Measurements from ENCODE around the gene CBARP.
"Not testable (repeated sequence)": the region's sequence is repeated elsewhere in the genome, so short reads cannot be mapped to it uniquely, and the experiment has no call there.

Gene CBARP

DNA sequence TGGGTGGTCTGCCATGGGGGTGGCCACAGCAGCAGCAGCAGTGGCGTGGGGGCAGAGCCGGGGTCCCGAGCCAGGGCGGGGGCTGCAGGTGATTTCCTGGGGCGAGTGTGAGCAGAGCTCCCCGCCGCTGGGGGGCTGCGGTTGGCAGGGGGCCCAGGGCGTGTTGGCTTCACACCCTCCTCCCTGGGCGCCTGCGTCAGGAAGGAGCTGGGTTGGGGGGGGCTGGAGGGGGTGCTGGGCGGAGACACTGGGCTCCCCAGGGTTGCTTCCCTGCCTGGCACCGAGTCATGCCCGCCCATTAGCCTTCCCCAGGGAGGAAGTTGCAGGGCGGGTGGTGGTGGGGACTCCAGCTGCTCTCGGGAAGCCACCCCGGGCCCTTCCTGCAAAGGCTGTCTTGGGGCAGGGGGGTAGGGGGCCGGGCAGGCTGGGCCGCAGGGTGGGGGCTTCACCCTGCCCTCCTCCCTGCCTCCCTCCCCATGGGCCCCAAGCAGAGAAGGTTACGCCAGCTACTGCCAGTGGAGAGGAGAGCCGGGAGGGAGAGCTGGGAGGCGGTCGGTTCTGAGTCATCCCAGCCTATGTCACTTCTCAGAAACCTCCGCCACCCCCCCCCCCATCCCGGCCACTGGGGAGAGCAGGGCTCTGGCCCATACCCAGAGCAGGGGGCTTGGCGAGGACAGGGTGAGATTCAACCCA is 15.2 kb upstream of the CBARP start:
- DNase-seq (ENCODE audit: low read depth, low spot score) = no peak

DNA sequence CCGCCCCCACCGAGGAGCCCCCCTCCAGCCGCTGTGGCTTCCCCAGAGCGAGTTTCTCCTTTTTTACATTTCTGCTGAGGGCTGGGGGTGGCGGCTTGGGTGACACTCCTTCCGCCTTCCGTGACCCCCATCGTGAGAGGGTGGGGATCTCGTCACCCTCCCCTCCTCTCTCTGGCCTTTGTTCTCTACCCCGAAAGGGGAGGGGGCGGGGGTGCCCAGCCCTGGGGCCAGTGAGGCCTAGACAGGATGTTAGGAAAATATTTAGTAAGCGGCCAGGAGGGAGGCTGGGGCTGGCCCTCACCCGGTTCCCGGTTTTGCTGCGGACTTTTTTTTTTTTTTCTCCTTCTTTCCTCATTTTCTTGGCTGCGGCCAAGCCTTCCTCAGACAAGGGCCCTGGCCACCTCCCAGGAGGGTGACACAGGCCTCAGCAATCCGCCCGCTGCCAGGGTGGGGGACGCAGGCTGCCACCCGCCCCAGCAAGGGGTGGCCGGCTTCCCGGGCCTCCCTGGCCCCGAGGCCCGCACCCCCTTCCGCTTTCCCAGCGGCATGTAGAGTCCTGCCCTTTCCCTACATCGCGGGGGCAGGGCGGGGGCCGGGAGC is 14.5 kb upstream of the CBARP start:
- no peak for DNase-seq (ENCODE audit: low read depth, low spot score)

DNA sequence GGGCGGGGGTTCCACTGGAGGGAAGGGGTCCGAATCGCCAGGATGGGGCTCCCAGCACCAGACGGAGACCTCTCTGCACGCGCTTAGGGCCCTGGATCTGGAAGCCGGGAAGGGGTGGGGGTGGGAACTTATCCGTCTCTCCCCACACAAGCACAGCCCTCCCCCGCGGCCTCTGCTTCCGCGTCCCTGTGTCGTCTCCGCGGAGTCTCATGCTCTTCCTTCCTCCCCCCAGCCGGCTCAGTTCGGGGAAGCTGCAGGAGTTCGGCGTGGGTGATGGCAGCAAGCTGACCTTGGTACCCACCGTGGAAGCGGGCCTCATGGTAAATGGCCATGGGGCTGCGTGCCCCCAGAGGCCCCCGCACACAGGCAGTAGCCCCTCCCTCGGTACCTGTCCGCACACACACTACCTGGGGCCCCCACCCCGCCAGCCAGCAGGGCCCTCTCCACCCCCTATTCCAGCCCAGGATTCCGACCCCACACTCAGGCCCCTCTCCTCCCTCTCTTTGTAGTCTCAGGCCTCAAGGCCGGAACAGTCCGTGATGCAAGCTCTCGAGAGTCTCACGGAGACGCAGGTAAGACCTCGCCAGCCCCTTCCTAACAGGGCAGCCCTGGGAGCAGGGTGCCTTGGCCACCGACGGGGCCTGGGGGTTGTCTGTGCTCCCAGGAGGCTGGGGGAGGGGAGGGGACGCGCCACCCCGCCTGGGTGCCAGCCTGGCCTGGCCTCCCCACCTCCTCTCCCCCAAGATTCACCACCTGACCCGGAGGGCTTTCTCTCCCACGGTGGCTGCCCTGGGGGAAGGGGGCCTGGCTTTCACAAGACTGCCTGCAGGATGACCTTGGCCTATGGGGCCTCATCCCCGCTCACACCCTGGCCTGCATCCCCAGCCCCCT is 13.8 kb upstream of the CBARP start:
- no peak for DNase-seq (ENCODE audit: low read depth, low spot score)

- DNase-seq (ENCODE audit: low read depth, low spot score) = no peak
Observed at GRCh38 chr19:1250437-1251260, 12.8 kb upstream of the CBARP start.

DNA sequence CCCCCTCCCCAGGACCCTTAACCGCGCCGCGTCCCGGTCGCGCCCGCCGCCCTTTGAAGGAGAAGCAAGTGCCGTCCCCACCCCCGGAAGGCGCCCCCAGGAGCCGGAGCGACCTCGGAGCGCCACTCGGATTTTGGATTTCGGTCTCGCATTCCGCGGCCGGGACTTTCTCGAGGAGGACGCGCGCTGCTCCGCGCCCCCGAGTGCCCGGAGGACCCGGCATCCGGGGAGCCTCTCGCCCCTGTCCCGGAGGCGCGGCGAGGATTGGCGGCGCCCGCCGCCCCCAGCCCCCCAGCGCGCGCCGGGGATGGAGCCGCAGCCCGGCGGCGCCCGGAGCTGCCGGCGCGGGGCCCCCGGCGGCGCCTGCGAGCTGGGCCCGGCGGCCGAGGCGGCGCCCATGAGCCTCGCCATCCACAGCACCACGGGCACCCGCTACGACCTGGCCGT is 12.2 kb upstream of the CBARP start:
- no peak for DNase-seq (ENCODE audit: low read depth, low spot score)

- no peak for DNase-seq (ENCODE audit: low read depth, low spot score)
Observed at GRCh38 chr19:1249298-1249989, 11.6 kb upstream of the CBARP start.

- DNase-seq (ENCODE audit: low read depth, low spot score) = no peak
Observed at GRCh38 chr19:1248786-1249297, 11.0 kb upstream of the CBARP start.

- no peak for DNase-seq (ENCODE audit: low read depth, low spot score)
Observed at GRCh38 chr19:1248139-1248785, 10.5 kb upstream of the CBARP start, which contains the start of gene MIDN. TSS of gene MIDN (plus strand) at chr19:1248583. CDS start at chr19:1250297, 1,714 bp downstream.

DNA sequence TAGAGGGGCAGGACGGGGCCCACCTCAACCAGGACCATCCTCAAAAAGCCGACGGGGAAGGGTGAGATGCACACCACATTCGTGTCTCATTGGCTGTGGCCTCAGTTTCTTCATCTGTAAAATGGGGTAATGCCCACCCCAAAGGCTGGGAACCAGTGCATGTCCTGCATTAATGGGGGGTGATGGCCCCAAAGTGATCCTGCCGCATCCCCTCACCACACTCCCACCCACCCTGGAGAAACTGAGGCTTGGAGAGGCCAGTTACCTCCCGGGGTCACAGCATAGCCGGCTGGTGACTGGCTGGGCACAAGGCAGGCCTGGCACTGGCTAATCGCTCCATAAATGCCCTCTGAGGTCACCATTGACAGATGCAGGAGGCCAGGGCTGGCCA is 9.9 kb upstream of the CBARP start:
- no peak for DNase-seq (ENCODE audit: low read depth, low spot score)

GRCh38 chr19:1246265-1247087 is 8.7 kb upstream of the CBARP start:
- DNase-seq (ENCODE audit: low read depth, low spot score) = not testable (repeated sequence)

GRCh38 chr19:1245494-1246264 is 7.9 kb upstream of the CBARP start:
- DNase-seq (ENCODE audit: low read depth, low spot score) = no peak

- DNase-seq (ENCODE audit: low read depth, low spot score) = no peak
Observed at GRCh38 chr19:1244693-1245451, 7.1 kb upstream of the CBARP start.

DNA sequence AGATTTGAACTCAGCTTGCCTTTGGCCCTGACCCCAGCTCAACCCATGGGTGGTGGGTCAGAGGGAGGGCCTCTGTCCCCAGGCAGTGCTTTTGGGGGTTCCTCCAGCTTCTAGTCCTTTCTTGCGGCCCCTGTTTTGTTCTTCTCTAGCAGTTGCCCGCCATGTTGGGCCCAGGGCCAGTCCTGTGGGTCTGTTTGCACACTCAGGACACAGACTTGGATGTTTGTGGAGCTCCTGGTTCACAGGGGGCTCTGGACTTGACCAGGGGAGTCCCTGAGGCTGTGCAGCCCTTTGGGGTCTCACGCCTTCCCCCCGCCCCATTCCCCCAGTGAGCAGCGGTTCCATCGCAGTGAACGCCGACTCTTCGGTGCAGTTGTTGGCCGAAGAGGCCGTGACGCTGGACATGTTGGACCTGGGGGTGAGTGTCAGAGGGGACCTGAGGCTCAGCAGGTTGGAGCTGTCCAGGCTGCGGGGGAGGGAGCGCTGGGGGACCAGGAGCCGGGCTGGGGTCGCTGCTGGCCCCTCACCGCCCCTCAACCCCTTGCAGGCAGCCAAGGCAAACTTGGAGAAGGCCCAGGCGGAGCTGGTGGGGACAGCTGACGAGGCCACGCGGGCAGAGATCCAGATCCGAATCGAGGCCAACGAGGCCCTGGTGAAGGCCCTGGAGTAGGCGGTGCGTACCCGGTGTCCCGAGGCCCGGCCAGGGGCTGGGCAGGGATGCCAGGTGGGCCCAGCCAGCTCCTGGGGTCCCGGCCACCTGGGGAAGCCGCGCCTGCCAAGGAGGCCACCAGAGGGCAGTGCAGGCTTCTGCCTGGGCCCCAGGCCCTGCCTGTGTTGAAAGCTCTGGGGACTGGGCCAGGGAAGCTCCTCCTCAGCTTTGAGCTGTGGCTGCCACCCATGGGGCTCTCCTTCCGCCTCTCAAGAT is 6.2 kb upstream of the CBARP start:
- DNase-seq (ENCODE audit: low read depth, low spot score) = no peak

- DNase-seq (ENCODE audit: low read depth, low spot score) = no peak
Observed at GRCh38 chr19:1241417-1242095, 3.8 kb upstream of the CBARP start, which contains the start of gene ATP5F1D. TSS of gene ATP5F1D (plus strand) at chr19:1241751. CDS start at chr19:1241851, 100 bp downstream.

DNA sequence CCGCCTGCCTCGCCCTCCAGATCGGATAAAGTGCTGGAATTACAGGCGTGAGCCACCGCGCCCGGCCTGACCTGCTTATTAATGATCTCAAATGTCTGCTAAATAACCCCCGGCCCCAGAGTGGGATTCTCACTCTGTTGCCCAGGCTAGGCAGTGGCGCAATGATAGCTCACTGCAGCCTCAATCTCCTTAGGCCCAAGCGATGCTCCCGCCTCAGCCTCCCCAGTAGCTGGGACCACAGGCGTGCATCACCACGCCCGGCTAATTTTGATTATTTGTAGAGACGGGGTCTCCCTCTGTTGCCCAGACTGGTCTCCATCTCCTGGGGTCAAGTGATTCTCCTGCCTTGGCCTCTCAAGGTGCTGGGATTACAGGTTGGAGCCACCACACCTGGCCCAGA is 3.1 kb upstream of the CBARP start:
- DNase-seq (ENCODE audit: low read depth, low spot score) = no peak
